H1 (cell line): ENCODE data around the gene SPR. TPM values are rescaled to one million over a fixed set of nuclear protein-coding genes. Genes with fewer than 3 reads are reported as not detected.
A peak's percentile ranks its signal among the peaks of the same experiment; 100 is the strongest.

Source experiments
- CTCF ChIA-PET: fragments of 300-600 bp; sonication (Branson Sonifier 250); formaldehyde crosslinking; loops from one replicate; lab custom pipeline; 2021; ENCODE audit not compliant: partially characterized antibody; lab: Charles Lee
- POLR2A ChIA-PET: fragments of 300-600 bp; sonication (Branson Sonifier 250); formaldehyde crosslinking; loops from one replicate; lab custom pipeline; 2021; ENCODE audit warnings: inconsistent platforms; ENCODE audit not compliant: partially characterized antibody; lab: Charles Lee
- DNase-seq, 2 experiments: peaks; one replicate each; pipeline versions ENCODE4 v3.0.0 to v3.0.0-alpha.2; 2010 to 2022; ENCODE audit warnings: low spot score in 2 of 2, low read depth in 1 of 2, mixed read lengths in 1 of 2
- FAIRE-seq: peaks from 2 replicates; lab custom pipeline; 2011; peaks lifted over from hg19 to GRCh38; lab: Jason Lieb, UNC
- H2AFZ ChIP-seq: 2 replicates; pipeline ENCODE4 v1.8.1; 2012; ENCODE audit warnings: low read length, inconsistent platforms
- H2AK5ac ChIP-seq: 2 replicates; pipeline ENCODE4 v1.6.1; 2013; ENCODE audit warnings: low read depth, low read length
- H2BK120ac ChIP-seq: replicated peaks from 2 replicates; pipeline ENCODE3; 2013; ENCODE audit warnings: low read depth, low read length, inconsistent platforms
- H2BK12ac ChIP-seq: 2 replicates; pipeline ENCODE4 v1.6.1; 2013; ENCODE audit warnings: low read depth, low read length
- H2BK15ac ChIP-seq: 2 replicates; pipeline ENCODE4 v1.6.1; 2013; ENCODE audit warnings: low read length
- H2BK20ac ChIP-seq: 2 replicates; pipeline ENCODE4 v1.6.1; 2013; ENCODE audit warnings: low read length
- H2BK5ac ChIP-seq: 2 replicates; pipeline ENCODE4 v1.6.1; 2013; ENCODE audit warnings: low read depth, low read length
- H3K14ac ChIP-seq: 2 replicates; pipeline ENCODE4 v1.6.1; 2013; ENCODE audit warnings: inconsistent platforms; ENCODE audit not compliant: insufficient read length
- H3K18ac ChIP-seq: 2 replicates; pipeline ENCODE4 v1.6.1; 2013; ENCODE audit warnings: low read length; ENCODE audit errors: extremely low read depth
- H3K23ac ChIP-seq: 2 replicates; pipeline ENCODE4 v1.6.1; 2013; ENCODE audit warnings: inconsistent platforms; ENCODE audit not compliant: insufficient read length
- H3K23me2 ChIP-seq: 2 replicates; pipeline ENCODE4 v1.6.1; 2013; ENCODE audit warnings: low read depth, low read length
- H3K27ac ChIP-seq: 2 replicates; pipeline ENCODE4 v1.6.1; 2011; ENCODE audit warnings: low read depth, low read length, inconsistent platforms
- H3K27me3 ChIP-seq, 4 experiments: replicated peaks in 1 of 4; 1 replicate in 1 of 4; 2 replicates in 3 of 4; pipeline versions ENCODE4 v1.6.1 to v1.8.1; 2011 to 2013; ENCODE audit warnings: low read length in 3 of 4, mild to moderate bottlenecking in 3 of 4, inconsistent platforms in 2 of 4, mixed read lengths in 2 of 4, moderate library complexity in 1 of 4; ENCODE audit not compliant: control insufficient read depth in 3 of 4, insufficient read depth in 3 of 4; ENCODE audit errors: extremely low read depth in 1 of 4
- H3K36me3 ChIP-seq, 4 experiments: 2 replicates each; pipeline versions ENCODE4 v1.6.1 to v1.8.1; 2011 to 2013; ENCODE audit warnings: mild to moderate bottlenecking in 4 of 4, low read length in 3 of 4, moderate library complexity in 2 of 4, control low read depth in 1 of 4, inconsistent platforms in 1 of 4; ENCODE audit not compliant: insufficient read depth in 4 of 4, control insufficient read depth in 2 of 4
- H3K4ac ChIP-seq: replicated peaks from 2 replicates; pipeline ENCODE3; 2013; ENCODE audit warnings: low read length, low read depth, mixed read lengths, inconsistent platforms; ENCODE audit not compliant: insufficient read length
- H3K4me1 ChIP-seq, 4 experiments: replicated peaks in 1 of 4; 1 replicate in 1 of 4; 2 replicates in 3 of 4; pipeline versions ENCODE4 v1.6.1 to v1.8.1; 2011 to 2013; ENCODE audit warnings: low read length in 3 of 4, inconsistent platforms in 2 of 4, mixed read lengths in 1 of 4; ENCODE audit not compliant: insufficient read depth in 4 of 4, control insufficient read depth in 3 of 4
- H3K4me2 ChIP-seq, 2 experiments: 2 replicates each; pipeline versions ENCODE4 v1.6.1 to v1.8.1; 2011 to 2013; ENCODE audit warnings: low read depth in 2 of 2, low read length in 2 of 2, control low read depth in 1 of 2, inconsistent platforms in 1 of 2, mild to moderate bottlenecking in 1 of 2; ENCODE audit not compliant: insufficient read depth in 1 of 2
- H3K4me3 ChIP-seq, 4 experiments: fragments of 200-600, 300-600 bp in 1 of 4; sonication (generic), shearing (Covaris generic), sonication (Bioruptor Twin) in 1 of 4; 2 replicates each; pipeline versions ENCODE4 v1.5.1 to v1.8.1; 2011 to 2016; ENCODE audit warnings: low read length in 4 of 4, low read depth in 3 of 4, control low read depth in 2 of 4, inconsistent platforms in 2 of 4, mild to moderate bottlenecking in 2 of 4, mixed read lengths in 1 of 4, moderate library complexity in 1 of 4; ENCODE audit not compliant: insufficient read depth in 2 of 4; ENCODE audit errors: extremely low read depth in 1 of 4
- H3K56ac ChIP-seq: replicated peaks from 2 replicates; pipeline ENCODE3; 2013; ENCODE audit warnings: low read depth, mild to moderate bottlenecking, mixed read lengths, low read length, inconsistent platforms; ENCODE audit not compliant: insufficient read length
- H3K79me1 ChIP-seq: 2 replicates; pipeline ENCODE4 v1.6.1; 2013; ENCODE audit warnings: low read depth, low read length, control low read depth
- H3K79me2 ChIP-seq, 2 experiments: 2 replicates each; pipeline versions ENCODE4 v1.6.1 to v1.8.1; 2012 to 2013; ENCODE audit warnings: low read length in 2 of 2, mild to moderate bottlenecking in 2 of 2, inconsistent platforms in 1 of 2; ENCODE audit not compliant: insufficient read depth in 2 of 2, control insufficient read depth in 1 of 2
- H3K9ac ChIP-seq, 4 experiments: replicated peaks in 1 of 4; 1 replicate in 1 of 4; 2 replicates in 3 of 4; pipeline versions ENCODE4 v1.6.1 to v1.8.1; 2011 to 2013; ENCODE audit warnings: low read depth in 3 of 4, low read length in 3 of 4, control low read depth in 2 of 4, mild to moderate bottlenecking in 2 of 4, moderate library complexity in 2 of 4, inconsistent platforms in 1 of 4; ENCODE audit errors: extremely low read depth in 1 of 4
- H3K9me3 ChIP-seq, 2 experiments: 2 replicates each; pipeline versions ENCODE4 v1.6.1 to v1.8.1; 2012 to 2013; ENCODE audit warnings: mild to moderate bottlenecking in 2 of 2, moderate library complexity in 2 of 2, control low read depth in 1 of 2, inconsistent platforms in 1 of 2, low read depth in 1 of 2, low read length in 1 of 2, mixed read lengths in 1 of 2; ENCODE audit not compliant: insufficient read depth in 2 of 2
- H4K20me1 ChIP-seq, 2 experiments: replicated peaks in 1 of 2; 2 replicates each; pipeline versions ENCODE3 to v1.8.1; 2011 to 2013; ENCODE audit warnings: inconsistent platforms in 2 of 2, low read length in 2 of 2, mild to moderate bottlenecking in 1 of 2; ENCODE audit not compliant: insufficient read depth in 2 of 2, control insufficient read depth in 1 of 2
- H4K5ac ChIP-seq: 2 replicates; pipeline ENCODE4 v1.6.1; 2013; ENCODE audit warnings: low read length, low read depth, mixed read lengths, inconsistent platforms; ENCODE audit not compliant: insufficient read length
- H4K8ac ChIP-seq: 2 replicates; pipeline ENCODE4 v1.8.0; 2013; ENCODE audit warnings: mild to moderate bottlenecking, moderate library complexity, low read length, inconsistent platforms; ENCODE audit not compliant: insufficient read depth; ENCODE audit errors: extremely low read depth
- H4K91ac ChIP-seq: replicated peaks from 2 replicates; pipeline ENCODE3; 2013; ENCODE audit warnings: low read length, mixed read lengths, inconsistent platforms; ENCODE audit not compliant: insufficient read length
- CTBP2 ChIP-seq: IDR thresholded peaks from 2 replicates; pipeline ENCODE4 v1.7.0; 2011; ENCODE audit warnings: borderline replicate concordance, mild to moderate bottlenecking, moderate library complexity, mixed read lengths, low read length; ENCODE audit not compliant: insufficient read depth, insufficient read length
- FOSL1 ChIP-seq: IDR thresholded peaks from 2 replicates; pipeline ENCODE4 v1.6.1; 2011; ENCODE audit warnings: mild to moderate bottlenecking, low read depth, low read length, moderate library complexity; ENCODE audit not compliant: insufficient read depth
- GABPA ChIP-seq: IDR thresholded peaks from 2 replicates; pipeline ENCODE4 v1.6.1; 2011; ENCODE audit warnings: mild to moderate bottlenecking, low read length, moderate library complexity, borderline replicate concordance; ENCODE audit not compliant: insufficient read depth
- SAP30 ChIP-seq: fragments of 300-600 bp; sonication (generic); IDR thresholded peaks from 2 replicates; pipeline ENCODE4 v1.7.1; 2012; ENCODE audit warnings: low read length, moderate library complexity, mild to moderate bottlenecking, inconsistent platforms; ENCODE audit not compliant: insufficient read depth, insufficient replicate concordance
- SIN3A ChIP-seq, 2 experiments: IDR thresholded peaks in 1 of 2; conservative IDR thresholded peaks in 1 of 2; 2 replicates each; pipeline ENCODE4 v1.6.1; 2011 to 2012; ENCODE audit warnings: low read length in 2 of 2, improper control_type of control experiment in 1 of 2, low read depth in 1 of 2, mild to moderate bottlenecking in 1 of 2
- SP1 ChIP-seq: IDR thresholded peaks from 2 replicates; pipeline ENCODE4 v1.6.1; 2011; ENCODE audit warnings: low read depth, low read length
- TAF7 ChIP-seq: optimal IDR thresholded peaks from 2 replicates; pipeline ENCODE3; 2011; ENCODE audit warnings: low read depth, mild to moderate bottlenecking, inconsistent platforms, low read length, moderate library complexity, borderline replicate concordance
- WGBS, 2 experiments: shearing (Covaris generic) in 1 of 2; methylation state at CpG; one replicate each; pipeline versions ENCODE4 v1.1.6 to v1.1.7; 2013 to 2015; ENCODE audit warnings: low lambda C conversion rate in 2 of 2, mixed read lengths in 2 of 2, inconsistent platforms in 1 of 2, low coverage in 1 of 2, missing lambda C conversion rate in 1 of 2; ENCODE audit not compliant: insufficient replicate concordance in 2 of 2, insufficient coverage in 1 of 2, insufficient read length in 1 of 2; ENCODE audit errors: extremely low coverage in 1 of 2, missing lambda C conversion rate in 1 of 2; 5-methylcytosine and 5-hydroxymethylcytosine counted together
- polyA plus RNA-seq, 7 experiments: library from polyadenylated mRNA; depleted of rRNA in 3 of 7; stranded (reverse) in 5 of 7; unstranded in 2 of 7; fragments of >200 nt in 5 of 7; fragments of 200-250 nt in 2 of 7; gene quantifications; 1 replicate in 5 of 7; 2 replicates in 1 of 7; 4 replicates in 1 of 7; pipeline versions ENCODE4 v1.2.1 to v1.2.3, GENCODE V29; 2011 to 2013; ENCODE audit warnings: missing spikeins in 2 of 7, mixed read lengths in 2 of 7
- total RNA-seq: library from RNA; stranded (reverse); fragmentation: NEBNext Ultra II Directional; extraction: Animal tissue kit (Norgen Biotek cat#: 25700); gene quantifications from 2 replicates; pipeline ENCODE4 v1.2.1, GENCODE V29; 2021

Gene SPR
- total and polyA plus RNA-seq, 2 of the 8 experiments (the other 6 are each of a cell fraction or from before 2014, with no cell fraction given), result 4.5 to 11.5 TPM

DNA sequence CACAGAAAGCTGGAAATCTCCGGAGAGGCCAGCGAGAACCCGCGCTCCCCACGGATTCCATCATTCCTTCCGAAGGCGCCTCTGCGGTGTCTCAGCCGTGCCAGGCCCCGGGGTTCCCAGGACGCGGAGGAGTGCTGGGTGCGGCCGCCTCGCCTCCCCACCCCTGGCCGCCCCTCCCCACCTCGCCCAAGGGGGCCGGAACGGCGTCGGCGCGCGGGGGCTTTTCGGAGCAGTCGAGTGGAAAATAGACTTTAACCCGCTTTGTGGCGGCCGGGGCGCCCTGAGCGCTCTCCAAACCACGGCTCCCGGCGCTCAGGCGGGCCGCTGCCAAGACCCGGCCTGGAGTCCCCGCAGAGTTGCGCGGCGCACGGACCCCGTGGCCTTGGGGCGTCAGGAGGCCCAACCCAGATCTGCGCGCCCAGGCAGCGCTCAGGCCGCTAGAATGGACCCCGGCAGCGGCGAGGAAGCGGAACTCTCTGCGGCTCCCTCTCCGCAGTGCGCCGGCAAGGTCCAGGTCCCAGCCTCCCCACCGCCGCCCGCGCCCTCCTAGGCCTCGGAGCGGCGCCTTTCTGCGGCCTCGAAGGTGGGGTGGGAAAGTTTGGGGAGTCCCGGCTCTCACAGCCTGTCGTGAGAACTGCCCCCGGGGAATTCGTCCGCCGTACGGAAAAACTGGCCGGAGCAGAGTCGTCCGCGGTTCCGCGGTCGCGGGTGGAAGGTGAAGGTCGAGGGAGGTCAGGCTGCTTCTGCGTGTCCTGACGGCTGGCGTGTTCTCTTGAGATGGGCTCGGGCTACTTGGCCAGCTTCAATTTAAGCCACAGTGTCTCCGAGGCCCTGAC, 28.9 kb downstream of the SPR start:
- ChIA-PET CTCF (interaction anchor here (0.6 to 24.3 kb wide), 19 partner anchors 8 to 261 kb away, joined by 3 to 497 read pairs (median 6); partner anchors contain the start of gene SPR), POLR2A (interaction anchor here (1.2 to 2.8 kb wide), 7 partner anchors 10 to 47 kb away, joined by 3 to 21 read pairs (median 6); partner anchors contain the start of gene SPR)
- Histone ChIP-seq H4K8ac (no peak overlapping the region), H2AFZ (no peak overlapping the region), H3K9me3 (no peaks in the 10 kb centered on the region), H3K23ac (no peak overlapping the region), H2BK12ac (peak overlapping the region; percentile 53; the same call in 1 of the 2 replicates), H3K4me2 (peak overlapping the region; percentile 94 to 97), H3K79me2 (no peaks in the 10 kb centered on the region), H2BK15ac (no peak overlapping the region), H4K91ac (no peak overlapping the region), H3K27me3 (peaks cover 80 to 96% (median 89%) of the 10 kb centered on the region in 4 experiments), H3K27ac (no peak overlapping the region), H3K4me1 (peaks cover 20 to 52% (median 28%) of the 10 kb centered on the region in 4 experiments), H2BK120ac (no peak overlapping the region), H3K14ac (no peak overlapping the region), H4K20me1 (peaks cover 9 to 12% of the 10 kb centered on the region in 2 experiments), H3K79me1 (no peaks in the 10 kb centered on the region), H2BK20ac (no peak overlapping the region; the same call in 1 of the 2 replicates), H3K36me3 (peaks cover 0 to 6% (median 0%) of the 10 kb centered on the region in 4 experiments; a peak in 1 of 8 replicates), H2AK5ac (no peak overlapping the region; the same call in 1 of the 2 replicates), H3K56ac (peak overlapping the region; percentile 17), H3K4ac (no peak overlapping the region), H3K4me3 (peak overlapping the region; percentile 55 to 70 (median 66)), H3K23me2 (peaks cover 24% of the 10 kb centered on the region; the same call in 1 of the 2 replicates), H4K5ac (no peak overlapping the region), H3K18ac (peak overlapping the region; percentile 96), H2BK5ac (no peak overlapping the region), H3K9ac (no peak overlapping the region)
- FAIRE-seq, result no peak
- peak in 1 of 2 experiments; percentile 86 for DNase-seq
- 0% methylated on average over 79 of the region's 86 CpGs; no CpG with 5 or more reads in 1 of the 2 experiments for WGBS, 2 experiments
- TF ChIP-seq FOSL1, result no peak
- TF ChIP-seq CTBP2, result peak; percentile 59
- TF ChIP-seq SP1, result peak; percentile 93
- TF ChIP-seq SAP30, result no peak
- peak; percentile 58; the same call in 1 of the 2 replicates for TF ChIP-seq GABPA
- TF ChIP-seq SIN3A (conservative IDR thresholded peaks at IDR 0.05 in 1 of 2, IDR thresholded peaks at IDR 0.05 in 1 of 2; ENCODE audit: low read depth in 1 of 2, low read length in 2 of 2), result peak; percentile 26 to 41; a peak in 1 of 4 replicates
- TF ChIP-seq TAF7, result peak; percentile 10
